GM18873 (cell line): ENCODE results near the gene HRH3.

Experiments used
- ATAC-seq: cut with Tn5 transposase; IDR thresholded peaks from one replicate; pipeline ENCODE4 v1.9.1; 2021; ENCODE audit warnings: mild to moderate bottlenecking, moderate library complexity, moderate number of reproducible peaks; ENCODE audit not compliant: unreplicated experiment, low FRiP score

The HRH3 gene

GRCh38 chr20:62219992-62220665, at the start of gene HRH3:
TSS of gene HRH3 (minus strand) at chr20:62220278. CDS start at chr20:62219970, 308 bp downstream.
- no peak for ATAC-seq

- no peak for ATAC-seq
These were observed 49.8 kb upstream of the HRH3 start for GRCh38 chr20:62269871-62270270.

GRCh38 chr20:62269378-62269777, 49.3 kb upstream of the HRH3 start:
- no peak for ATAC-seq

- no peak for ATAC-seq
These were observed 48.3 kb upstream of the HRH3 start for GRCh38 chr20:62268228-62268900.

- no peak for ATAC-seq
These were observed 47.5 kb upstream of the HRH3 start for GRCh38 chr20:62267543-62267942.

GRCh38 chr20:62266851-62267250, 46.8 kb upstream of the HRH3 start:
- ATAC-seq, result no peak

- no peak for ATAC-seq
These were observed 46.3 kb upstream of the HRH3 start for GRCh38 chr20:62266340-62266739.

GRCh38 chr20:62265365-62265764, 45.3 kb upstream of the HRH3 start:
- ATAC-seq, result no peak

- ATAC-seq, result no peak
These were observed 43.3 kb upstream of the HRH3 start for GRCh38 chr20:62263396-62263795.

- ATAC-seq, result no peak
These were observed 42.0 kb upstream of the HRH3 start for GRCh38 chr20:62262064-62262463.

- no peak for ATAC-seq
These were observed 39.2 kb upstream of the HRH3 start for GRCh38 chr20:62259294-62259565.

GRCh38 chr20:62258499-62259293, 38.6 kb upstream of the HRH3 start:
- no peak for ATAC-seq

- no peak for ATAC-seq
These were observed 35.9 kb upstream of the HRH3 start for GRCh38 chr20:62255976-62256375.

- ATAC-seq, result no peak
These were observed 34.1 kb upstream of the HRH3 start for GRCh38 chr20:62254021-62254724.

GRCh38 chr20:62253398-62253797, 33.3 kb upstream of the HRH3 start:
- ATAC-seq, result no peak

- no peak for ATAC-seq
These were observed 32.4 kb upstream of the HRH3 start for GRCh38 chr20:62252342-62252966.

- no peak for ATAC-seq
These were observed 28.9 kb upstream of the HRH3 start for GRCh38 chr20:62248890-62249560.

GRCh38 chr20:62246872-62247652, 27.0 kb upstream of the HRH3 start:
- no peak for ATAC-seq

GRCh38 chr20:62246431-62246830, 26.4 kb upstream of the HRH3 start:
- ATAC-seq, result no peak
